Progenitor cell of endocrine pancreas (in vitro differentiated cells): ENCODE results near the gene BLVRB. TPM values are rescaled to one million over a fixed set of nuclear protein-coding genes. Genes with fewer than 3 reads are reported as not detected.

Experiments used
- DNase-seq: peaks from one replicate; pipeline ENCODE4 v3.0.0; 2021; ENCODE audit warnings: low spot score; ENCODE audit not compliant: unreplicated experiment
- H3K27ac Mint-ChIP-seq: 2 replicates; pipeline ENCODE4 v1.8.0; 2021; ENCODE audit warnings: mild to moderate bottlenecking, moderate library complexity, mixed read lengths
- H3K27me3 Mint-ChIP-seq: 2 replicates; pipeline ENCODE4 v1.8.0; 2021; ENCODE audit warnings: mixed read lengths
- H3K36me3 Mint-ChIP-seq: 2 replicates; pipeline ENCODE4 v1.8.0; 2022; ENCODE audit warnings: mixed read lengths; ENCODE audit not compliant: insufficient read depth
- H3K4me1 Mint-ChIP-seq: 2 replicates; pipeline ENCODE4 v1.8.0; 2021; ENCODE audit warnings: low read depth, mixed read lengths
- H3K4me3 Mint-ChIP-seq: 2 replicates; pipeline ENCODE4 v1.8.0; 2021; ENCODE audit warnings: low read depth, mild to moderate bottlenecking, moderate library complexity, mixed read lengths
- H3K9me3 Mint-ChIP-seq: 2 replicates; pipeline ENCODE4 v1.8.0; 2021; ENCODE audit warnings: low read depth, mixed read lengths
- CTCF ChIP-seq: fragments of 200-600 bp; sonication (generic); IDR thresholded peaks from one replicate; pipeline ENCODE4 v1.5.0; 2021; ENCODE audit warnings: antibody characterized with exemption, mild to moderate bottlenecking; ENCODE audit not compliant: unreplicated experiment
- total RNA-seq: library from RNA; stranded (reverse); gene quantifications from 2 replicates; pipeline ENCODE4 v1.2.1, GENCODE V29; 2021

BLVRB gene
- total RNA-seq, 1 donor from 2014 or later = 14.0 TPM

- H3K36me3 Mint-ChIP-seq = no peaks in the 10 kb centered on the region
- no peak overlapping the region for H3K4me3 Mint-ChIP-seq
- H3K4me1 Mint-ChIP-seq = peaks cover 3% of the 10 kb centered on the region
- no peaks in the 10 kb centered on the region for H3K9me3 Mint-ChIP-seq
- TF ChIP-seq CTCF = no peak
- peaks cover 43% of the 10 kb centered on the region for H3K27me3 Mint-ChIP-seq
- H3K27ac Mint-ChIP-seq = no peak overlapping the region
- DNase-seq = no peak
These were observed 67.0 kb downstream of the BLVRB start for GRCh38 chr19:40398417-40399131.

Other genes with a start within 250 kb of the BLVRB start
- not detected in 2 replicates for gene TTC9B, start 247.4 kb downstream of the BLVRB start, total RNA-seq
- gene CCNP, start 239.1 kb downstream of the BLVRB start, total RNA-seq = 0.50 and 0.78 TPM in 2 replicates
- 200 TPM in 2 replicates for gene AKT2, start 180.4 kb downstream of the BLVRB start, total RNA-seq
- 19.0 and 19.1 TPM in 2 replicates for gene C19orf47, start 117.3 kb downstream of the BLVRB start, total RNA-seq
- gene PLD3, start 117.0 kb downstream of the BLVRB start, total RNA-seq = 349 and 353 TPM in 2 replicates
- 0.11 TPM in 1 of 2 replicates, not detected in the other for gene HIPK4, start 75.6 kb downstream of the BLVRB start, total RNA-seq
- gene PRX, start 52.4 kb downstream of the BLVRB start, total RNA-seq = 0.96 and 1.2 TPM in 2 replicates
- 4.1 and 4.4 TPM in 2 replicates for gene SERTAD1, start 39.8 kb downstream of the BLVRB start, total RNA-seq
- 26.5 and 27.5 TPM in 2 replicates for gene SERTAD3, start 21.4 kb downstream of the BLVRB start, total RNA-seq
- gene SPTBN4, start 1.3 kb upstream of the BLVRB start, total RNA-seq = 2.8 and 3.1 TPM in 2 replicates
- 102 and 114 TPM in 2 replicates for gene SHKBP1, start 111.1 kb upstream of the BLVRB start, total RNA-seq
- gene LTBP4, start 135.6 kb upstream of the BLVRB start, total RNA-seq = 25.4 TPM in 2 replicates
- 14.6 and 20.9 TPM in 2 replicates for gene NUMBL, start 224.9 kb upstream of the BLVRB start, total RNA-seq